HG03025 (cell line): ENCODE measurements around the gene RIMBP2.

Source experiments
- ATAC-seq: cut with Tn5 transposase; IDR thresholded peaks from one replicate; pipeline ENCODE4 v1.9.1; 2021; ENCODE audit warnings: mild to moderate bottlenecking, moderate library complexity; ENCODE audit not compliant: unreplicated experiment, low FRiP score

The RIMBP2 gene

GRCh38 chr12:130477266-130477665 is 238.8 kb downstream of the RIMBP2 start:
- no peak for ATAC-seq

GRCh38 chr12:130476451-130477135 is 239.5 kb downstream of the RIMBP2 start:
- ATAC-seq = no peak

DNA sequence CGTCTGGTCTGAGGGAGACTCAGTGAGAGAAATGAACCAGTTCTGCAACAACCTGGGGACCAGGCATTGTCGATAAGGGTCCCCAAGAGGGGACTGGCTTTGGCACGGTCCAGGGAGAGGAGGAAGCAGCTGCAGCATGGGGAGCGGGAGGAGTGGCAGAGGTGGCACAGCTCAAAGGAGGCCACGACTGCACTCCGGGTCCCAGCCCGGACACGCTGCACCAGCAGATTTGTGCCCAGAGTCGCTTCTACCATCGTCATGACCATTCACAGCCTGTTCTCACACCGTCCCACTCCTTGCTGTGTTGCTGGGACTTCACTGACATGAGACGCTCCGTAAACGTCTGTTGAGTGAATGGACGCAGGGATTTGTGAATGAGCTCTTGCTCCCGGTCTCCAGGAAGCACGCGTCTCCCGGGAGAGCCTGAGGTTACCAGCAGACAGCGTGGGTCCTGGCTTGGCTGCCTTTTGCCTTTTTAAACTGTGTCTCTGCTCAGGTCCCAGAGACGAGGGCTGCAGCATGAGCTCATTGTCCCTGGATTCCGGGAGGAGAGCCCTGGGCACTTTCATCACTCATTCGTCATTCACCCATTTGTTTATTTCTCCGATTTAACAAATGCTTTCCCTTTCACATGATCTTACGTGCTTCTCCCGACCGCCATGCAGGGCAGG is 241.4 kb downstream of the RIMBP2 start:
- ATAC-seq = no peak

DNA sequence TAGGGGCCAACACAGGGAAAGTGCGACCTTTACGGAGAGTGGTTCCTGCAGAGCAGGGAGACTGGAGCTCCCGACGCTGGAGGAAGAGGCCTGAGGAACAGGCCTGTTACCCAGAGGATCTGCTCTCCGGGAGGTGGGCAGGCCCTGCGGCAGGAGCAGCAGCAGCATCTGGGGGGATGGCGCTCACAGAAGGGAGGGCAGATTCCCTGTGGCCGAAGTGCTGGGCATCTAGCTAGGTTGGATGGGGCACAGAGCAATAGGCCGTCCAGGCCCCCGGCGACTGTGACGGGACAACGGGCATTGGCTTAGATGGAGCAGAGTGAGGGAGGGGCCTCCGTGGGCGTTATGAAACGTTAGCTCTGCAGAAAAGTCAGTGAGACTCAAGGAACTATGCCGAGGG is 242.8 kb downstream of the RIMBP2 start:
- ATAC-seq = no peak

- no peak for ATAC-seq
These were observed 245.1 kb downstream of the RIMBP2 start for GRCh38 chr12:130470969-130471368.

GRCh38 chr12:130469552-130469951 is 246.5 kb downstream of the RIMBP2 start:
- no peak for ATAC-seq

GRCh38 chr12:130468700-130469245 is 247.3 kb downstream of the RIMBP2 start:
- no peak for ATAC-seq

GRCh38 chr12:130468186-130468585 is 247.9 kb downstream of the RIMBP2 start:
- no peak for ATAC-seq

DNA sequence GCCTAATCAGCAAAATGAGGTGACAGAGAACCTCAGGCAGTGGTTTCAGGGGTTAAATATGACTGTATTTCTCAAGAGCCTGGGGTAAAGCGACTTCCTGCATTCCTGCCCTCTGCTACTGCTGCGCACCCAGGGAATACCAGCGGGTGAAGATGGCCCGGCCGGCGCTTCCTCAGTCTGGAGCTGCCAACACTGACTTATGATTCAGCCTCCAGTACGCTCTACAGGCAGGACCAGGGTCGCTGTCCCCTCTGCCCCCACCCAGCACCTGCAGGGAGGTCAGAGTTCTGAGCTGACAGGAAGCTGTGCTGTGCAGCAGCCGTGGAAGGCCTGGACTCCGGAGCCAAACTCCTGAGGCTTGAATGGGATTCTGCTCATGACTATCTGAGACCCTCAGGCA is 250.5 kb downstream of the RIMBP2 start:
- ATAC-seq = no peak

- no peak for ATAC-seq
These were observed 251.1 kb downstream of the RIMBP2 start for GRCh38 chr12:130465046-130465445.

DNA sequence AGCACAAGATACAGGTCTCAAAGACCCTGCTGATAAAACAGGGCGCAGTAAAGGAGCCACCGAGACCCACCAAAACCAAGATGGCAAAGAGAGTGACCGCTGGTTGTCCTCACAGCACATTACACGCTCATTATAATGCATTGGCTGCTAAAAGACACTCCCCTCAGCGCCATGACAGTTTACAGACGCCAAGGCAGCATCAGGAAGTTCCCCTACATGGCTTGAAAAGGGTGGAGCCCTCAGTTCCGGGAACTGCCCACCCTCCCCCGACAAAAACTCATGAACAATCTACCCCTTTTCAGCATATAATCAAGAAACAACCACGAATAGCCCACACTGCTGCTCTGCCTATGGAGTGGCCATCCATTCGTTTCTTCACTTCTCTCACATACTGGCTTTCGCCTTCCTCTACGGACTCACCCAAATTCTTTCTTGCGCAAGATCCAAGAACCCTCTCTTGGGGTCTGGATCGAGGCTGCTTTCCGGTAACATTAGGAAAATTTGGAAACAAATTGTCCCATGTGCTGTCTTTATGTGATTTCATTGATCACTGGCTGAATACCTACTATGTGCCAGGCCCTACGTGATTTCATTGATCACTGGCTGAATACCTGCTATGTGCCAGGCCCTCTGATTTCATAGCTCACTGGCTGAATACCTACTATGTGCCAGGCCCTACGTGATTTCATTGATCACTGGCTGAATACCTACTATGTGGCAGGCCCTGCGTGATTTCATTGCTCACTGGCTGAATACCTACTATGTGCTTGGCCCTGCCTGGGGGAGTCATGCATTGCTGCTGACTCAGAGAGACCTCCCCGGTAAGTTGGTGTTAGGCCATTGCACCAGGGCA is 252.1 kb downstream of the RIMBP2 start:
- ATAC-seq = no peak

DNA sequence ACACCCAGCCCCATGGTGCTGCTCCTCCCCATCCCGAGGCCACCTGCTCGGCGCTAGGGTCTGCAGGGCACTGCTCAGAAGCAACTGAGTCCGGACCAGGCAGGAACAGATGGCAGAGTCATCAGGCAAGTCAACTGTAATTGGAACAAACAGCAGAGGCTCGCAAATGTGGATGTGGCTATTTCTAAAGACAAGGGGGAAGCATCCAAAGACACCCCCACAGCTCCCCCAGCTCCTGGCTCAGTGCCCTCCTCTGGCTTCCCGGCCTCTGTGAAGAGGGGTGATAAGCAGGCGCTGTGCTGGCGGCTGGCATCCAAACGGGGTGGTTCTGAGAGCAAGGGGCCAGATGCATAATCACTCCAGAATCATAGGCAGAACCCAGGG is 252.8 kb downstream of the RIMBP2 start:
- no peak for ATAC-seq

DNA sequence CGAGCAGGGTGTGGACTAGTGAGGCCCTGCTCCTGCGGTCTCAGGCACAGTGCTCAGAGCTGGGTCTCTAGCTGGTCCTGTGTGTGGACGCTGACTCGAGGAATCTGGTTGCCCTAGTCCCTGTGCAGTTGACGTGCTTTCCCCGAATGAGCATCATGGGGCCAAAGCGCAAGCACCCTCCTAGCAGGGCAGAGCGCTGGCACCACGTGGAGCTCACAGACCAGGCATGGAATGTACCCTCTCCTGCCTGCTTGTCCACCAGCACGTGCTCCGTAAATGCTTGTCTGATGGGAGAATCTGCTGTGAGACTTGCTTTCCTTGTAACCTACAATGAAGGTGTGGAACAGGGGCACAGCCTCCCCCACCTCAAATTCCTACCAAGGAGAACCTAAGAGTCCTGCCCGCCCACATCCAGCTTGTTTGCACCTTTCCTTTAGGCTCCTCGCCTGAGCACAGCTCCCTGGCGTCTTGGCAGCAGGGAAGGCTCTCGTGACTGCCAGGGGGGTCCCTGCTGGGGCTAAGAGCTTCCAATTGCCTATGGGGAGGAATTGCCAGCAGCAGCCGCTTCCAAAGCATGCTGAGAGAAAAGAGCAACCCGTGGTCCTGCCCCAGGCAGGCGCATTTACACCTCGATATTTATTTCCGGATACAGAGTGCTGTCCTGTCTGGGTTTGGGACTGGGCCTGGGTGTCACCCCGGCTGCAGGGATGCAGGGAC is 253.4 kb downstream of the RIMBP2 start:
- ATAC-seq = no peak

GRCh38 chr12:130461839-130462557 is 254.1 kb downstream of the RIMBP2 start:
- ATAC-seq = no peak

GRCh38 chr12:130461447-130461815 is 254.7 kb downstream of the RIMBP2 start:
- ATAC-seq = no peak

GRCh38 chr12:130460611-130461446 is 255.3 kb downstream of the RIMBP2 start:
- no peak for ATAC-seq

DNA sequence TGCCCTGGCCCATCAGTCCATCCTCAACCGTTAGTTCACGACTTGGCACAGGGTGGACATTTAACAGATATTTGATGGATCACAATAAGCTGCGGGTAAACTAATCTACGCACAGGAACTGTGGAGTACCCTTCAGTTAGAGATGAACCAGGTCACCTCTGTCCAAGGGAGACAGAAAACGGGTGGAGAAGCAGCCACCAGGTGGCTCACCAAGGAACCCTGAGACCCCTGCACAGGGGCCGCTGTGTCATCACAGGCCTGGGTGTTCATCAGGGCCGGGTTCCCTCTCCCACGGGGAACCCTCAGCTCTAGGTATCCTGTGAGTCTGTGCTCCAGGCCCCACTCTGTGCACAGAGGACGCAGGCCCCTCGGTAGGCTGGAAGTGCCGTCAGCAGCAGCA is 256.2 kb downstream of the RIMBP2 start:
- no peak for ATAC-seq

DNA sequence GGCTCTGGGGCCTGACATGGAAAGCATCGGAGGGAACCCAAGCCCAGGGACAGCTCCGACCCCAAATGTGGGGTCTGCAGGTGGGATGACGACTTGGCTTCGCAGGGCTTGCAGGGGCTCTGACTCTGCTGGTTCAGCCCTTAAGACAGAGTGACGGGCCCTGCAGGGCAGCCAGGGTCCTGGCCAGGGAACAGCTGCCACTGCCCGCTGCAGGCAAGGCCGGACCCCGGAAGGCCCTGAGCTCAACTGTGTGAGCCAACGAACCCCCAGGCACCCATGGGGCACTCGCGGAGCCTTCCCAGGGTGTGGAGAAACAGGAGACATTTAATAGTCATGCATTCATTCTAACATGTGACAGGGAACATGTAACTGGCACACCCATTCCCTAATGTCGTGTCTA is 257.8 kb downstream of the RIMBP2 start:
- ATAC-seq = no peak

- ATAC-seq = no peak
These were observed 258.9 kb downstream of the RIMBP2 start for GRCh38 chr12:130457215-130457614.
